HG03060 (cell line): ENCODE data around the gene HS3ST4.
"Not testable (repeated sequence)": the region's sequence is repeated elsewhere in the genome, so short reads cannot be mapped to it uniquely, and the experiment has no call there.

Source experiments
- ATAC-seq: cut with Tn5 transposase; IDR thresholded peaks from one replicate; pipeline ENCODE4 v1.9.1; 2021; ENCODE audit warnings: low read depth, moderate number of reproducible peaks; ENCODE audit not compliant: unreplicated experiment

Gene HS3ST4

DNA sequence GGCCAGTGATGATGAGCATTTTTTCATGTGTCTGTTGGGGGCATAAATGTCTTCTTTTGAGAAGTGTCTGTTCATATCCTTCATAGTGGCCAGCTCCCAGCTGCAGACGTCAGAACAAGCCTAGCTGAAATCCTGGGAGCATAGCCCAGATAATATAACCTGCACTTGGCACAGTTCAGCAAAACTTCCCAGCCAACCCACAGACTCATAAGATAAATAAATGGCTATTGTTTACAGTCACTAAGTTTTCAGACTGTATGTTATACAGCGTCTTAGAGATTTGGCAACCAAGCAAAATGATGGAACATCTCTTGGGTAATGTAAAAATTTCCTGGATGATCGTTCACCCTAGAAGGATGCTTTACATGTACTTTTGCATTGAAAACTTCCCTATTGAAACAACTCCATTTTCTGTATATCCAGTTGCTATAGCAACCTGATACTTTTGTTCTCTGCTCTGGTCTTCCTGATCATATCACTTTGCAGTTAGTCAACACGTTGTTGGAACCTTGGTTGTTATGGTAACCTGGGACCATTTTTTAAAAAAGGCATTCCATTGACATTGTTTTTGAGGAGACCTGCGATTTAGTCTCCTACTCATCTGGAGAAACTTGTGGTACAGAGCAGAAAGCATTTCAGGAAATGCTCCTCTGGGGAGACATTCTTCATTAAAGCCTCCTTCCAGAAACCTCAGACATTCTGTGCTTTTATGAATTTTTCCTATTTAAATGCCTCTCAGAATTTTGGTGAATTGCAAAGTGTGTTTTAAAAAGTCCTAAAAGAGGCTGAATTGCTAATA is 378.7 kb downstream of the HS3ST4 start:
- ATAC-seq: no peak

DNA sequence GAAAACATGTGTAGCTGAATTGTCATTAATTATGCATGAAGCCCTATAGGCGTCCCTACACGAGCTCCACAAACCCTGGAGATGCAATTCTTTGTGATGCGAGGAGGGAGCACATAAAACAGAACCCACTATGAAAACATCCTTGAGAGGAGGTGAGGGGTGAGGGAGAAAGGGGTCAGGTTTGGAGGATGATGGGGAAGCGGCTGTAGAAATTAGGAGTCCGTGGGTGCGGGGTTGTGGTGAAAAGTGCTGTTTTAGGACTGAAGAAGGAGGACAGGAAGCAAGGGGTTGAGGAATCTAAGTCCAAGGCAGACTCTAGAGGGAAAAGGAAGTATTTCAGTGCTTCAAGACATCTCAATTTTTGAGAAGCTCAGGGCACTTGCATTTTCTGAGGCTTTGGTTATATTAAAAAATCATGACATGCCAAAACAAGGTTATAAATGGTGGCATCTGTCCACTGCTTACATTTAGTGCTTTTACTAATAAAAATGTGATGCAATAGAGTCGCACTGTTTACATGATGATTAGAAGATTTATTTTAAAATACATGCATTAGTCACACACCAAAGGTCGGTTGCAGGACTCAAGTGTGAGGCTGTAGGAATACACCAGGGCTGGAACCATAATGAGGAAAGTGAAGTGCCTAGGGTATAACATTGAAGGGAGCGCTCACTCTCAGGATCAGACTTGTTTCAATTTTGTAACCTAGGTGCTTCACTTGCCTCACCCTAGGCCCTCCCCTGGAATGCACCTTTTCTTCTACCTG is 379.5 kb downstream of the HS3ST4 start:
- ATAC-seq: no peak

DNA sequence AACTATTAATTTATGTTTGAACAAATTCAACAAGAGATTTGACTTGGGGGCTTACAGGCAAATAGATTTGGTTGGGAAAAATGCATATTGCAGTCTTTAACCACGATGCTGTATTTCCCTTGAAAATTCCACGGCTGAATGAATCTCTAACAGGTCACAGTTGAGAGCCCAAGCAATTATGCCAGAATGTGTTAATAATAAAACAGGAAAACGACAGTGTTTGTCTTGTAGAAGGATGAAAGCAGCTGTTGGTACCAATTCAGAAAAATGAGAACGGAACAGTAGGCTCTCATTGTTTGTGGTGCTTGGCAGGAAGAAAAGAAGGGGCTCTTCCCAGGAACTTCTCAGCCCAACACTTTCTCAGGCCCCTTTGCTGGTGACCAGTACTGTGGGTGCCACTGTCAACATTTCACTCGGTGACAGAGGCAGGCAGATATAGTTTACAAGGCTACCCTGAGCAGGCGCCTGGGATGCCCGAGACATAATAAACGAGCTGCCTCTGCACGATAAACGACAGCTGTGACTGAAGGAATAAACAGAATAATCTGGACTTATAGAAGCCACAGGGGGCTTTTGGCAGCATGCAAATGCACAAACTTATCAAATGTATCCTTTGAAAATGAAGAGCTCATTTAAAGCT is 387.1 kb downstream of the HS3ST4 start:
- no peak for ATAC-seq

DNA sequence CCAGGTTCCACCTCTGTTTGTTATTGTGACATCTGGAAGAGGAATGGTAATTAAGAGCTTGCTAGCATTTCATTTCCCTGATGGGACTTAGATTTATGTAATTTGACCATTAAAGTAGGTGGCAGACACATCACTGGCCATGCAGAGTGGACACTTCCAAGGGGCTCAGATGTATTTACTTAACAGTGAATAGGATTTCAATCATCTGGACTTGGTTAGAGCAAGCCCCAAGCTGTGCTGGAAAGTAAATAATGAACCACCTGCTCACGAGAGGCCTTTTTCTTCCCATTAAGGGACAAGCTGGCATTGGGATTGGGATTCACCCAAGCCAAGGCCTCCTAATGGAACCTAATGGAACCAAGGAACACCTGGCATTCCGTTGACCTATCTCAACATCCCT is 395.3 kb downstream of the HS3ST4 start:
- ATAC-seq: no peak

DNA sequence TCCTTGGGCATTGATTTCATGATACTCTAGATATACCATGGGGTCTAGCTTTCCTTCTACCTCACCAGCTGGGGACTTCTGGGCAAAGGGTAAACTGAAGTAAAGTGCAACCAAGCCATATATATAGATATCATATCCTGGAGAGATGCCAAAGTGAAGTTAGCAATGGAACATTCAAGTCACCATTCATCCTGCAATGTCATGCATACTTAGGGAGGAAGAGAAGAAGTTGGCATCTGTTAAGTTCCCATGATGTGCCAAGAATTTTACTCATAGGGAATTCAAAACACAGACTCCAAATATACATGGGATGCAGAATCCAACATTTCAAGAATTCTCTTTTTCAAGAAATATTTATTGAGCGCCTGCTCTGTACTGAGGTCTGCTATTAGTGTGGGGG is 399.8 kb downstream of the HS3ST4 start:
- ATAC-seq: no peak

DNA sequence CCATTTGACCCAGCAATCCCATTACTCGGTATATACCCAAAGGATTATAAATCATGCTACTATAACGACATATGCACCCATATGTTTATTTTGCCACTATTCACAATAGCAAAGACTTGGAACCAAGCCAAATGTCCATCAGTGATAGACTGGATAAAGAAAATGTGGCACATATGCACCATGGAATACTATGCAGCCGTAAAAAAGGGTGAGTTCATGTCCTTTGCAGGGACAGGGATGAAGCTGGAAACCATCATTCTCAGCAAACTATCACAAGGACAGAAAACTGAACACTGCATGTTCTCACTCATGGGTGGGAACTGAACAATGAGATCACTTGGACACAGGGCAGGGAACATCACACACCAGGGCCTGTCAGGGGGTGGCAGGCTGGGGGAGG is 406.4 kb downstream of the HS3ST4 start:
- ATAC-seq: not testable (repeated sequence)

DNA sequence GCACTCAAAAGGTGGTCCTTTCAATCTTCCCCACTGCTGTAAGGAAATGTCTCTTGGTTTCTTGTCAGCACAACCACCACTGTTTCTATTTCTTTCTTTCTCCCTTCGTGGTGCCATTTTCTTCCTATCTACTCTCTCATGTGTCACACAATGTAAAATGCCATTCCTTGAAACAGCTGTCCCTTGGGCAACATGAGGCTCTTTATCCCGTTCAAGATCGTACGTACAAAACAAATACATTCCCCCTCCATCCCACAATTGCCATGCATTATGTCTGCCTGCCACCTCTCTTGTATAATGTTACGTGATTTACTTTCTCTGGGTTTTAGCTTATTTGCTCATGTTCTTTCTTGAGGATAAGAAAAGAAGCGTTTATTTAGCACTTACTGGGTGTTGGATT is 410.6 kb downstream of the HS3ST4 start:
- ATAC-seq: no peak

DNA sequence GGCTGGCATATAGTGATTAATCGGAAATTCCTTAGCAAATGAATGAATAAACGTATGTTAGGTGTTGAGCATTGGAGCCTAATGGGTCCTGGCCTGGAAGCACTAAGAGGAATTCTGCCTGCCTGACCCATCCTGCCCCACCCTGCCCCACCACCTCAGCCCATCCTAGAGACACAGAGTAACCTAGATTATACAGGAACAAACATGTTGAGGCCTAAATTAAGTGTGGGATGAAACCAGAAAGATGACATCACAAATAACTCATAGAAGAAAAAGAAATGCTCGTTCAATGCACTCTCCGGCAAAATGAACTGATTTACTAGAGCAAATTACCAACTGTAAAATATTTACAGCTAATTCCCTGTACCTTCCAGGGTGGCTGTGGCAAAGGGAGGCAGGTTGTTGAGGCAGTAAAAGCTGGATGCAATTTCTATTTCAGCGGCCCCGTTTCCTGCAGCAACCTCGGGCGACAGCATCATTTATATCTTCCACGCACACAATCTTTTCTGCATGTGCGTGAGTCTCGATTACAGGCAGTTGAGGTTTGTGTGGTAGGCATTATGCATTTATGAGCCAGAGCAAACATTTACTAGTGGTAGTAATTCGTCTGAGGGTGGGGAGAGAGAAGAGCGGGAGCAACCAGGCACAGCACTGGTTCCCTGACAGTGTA is 417.2 kb downstream of the HS3ST4 start:
- ATAC-seq: no peak

DNA sequence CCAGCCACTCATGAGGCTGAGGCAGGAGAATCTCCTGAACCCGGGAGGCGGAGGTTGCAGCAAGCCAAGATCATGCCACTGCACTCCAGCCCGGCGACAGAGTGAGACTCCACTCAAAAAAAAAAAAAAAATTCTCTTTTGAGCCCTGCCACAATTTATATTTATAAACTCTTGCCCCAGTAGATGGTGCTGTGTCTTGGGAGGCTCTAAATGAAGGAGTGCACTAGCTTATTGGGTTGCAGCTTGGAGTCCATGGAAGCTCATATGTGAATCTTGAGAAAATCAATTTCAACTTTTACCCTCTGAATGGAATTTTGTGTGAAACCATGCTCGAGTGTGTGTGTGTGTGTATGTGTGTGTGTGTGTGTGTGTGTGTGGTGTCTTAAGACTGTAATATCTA is 420.1 kb downstream of the HS3ST4 start:
- ATAC-seq: no peak

DNA sequence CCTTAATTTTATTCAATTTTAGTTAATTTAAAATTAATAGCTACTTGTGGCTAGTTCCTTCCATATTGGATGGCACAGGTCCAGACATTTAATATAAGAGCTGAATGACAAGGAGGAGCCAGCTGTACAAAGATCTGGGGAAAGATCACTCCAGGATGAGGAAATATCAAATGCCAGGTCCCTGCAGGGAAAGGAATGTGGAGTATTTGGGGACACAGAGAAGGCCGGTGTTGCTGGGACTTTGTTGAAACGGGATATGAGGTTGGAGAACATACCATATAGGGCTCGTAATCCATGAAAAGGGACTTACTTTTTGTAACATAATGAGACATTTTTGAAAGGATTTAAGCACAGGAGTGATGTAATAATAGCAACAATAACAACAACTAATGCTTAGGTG is 426.8 kb downstream of the HS3ST4 start:
- ATAC-seq: no peak

DNA sequence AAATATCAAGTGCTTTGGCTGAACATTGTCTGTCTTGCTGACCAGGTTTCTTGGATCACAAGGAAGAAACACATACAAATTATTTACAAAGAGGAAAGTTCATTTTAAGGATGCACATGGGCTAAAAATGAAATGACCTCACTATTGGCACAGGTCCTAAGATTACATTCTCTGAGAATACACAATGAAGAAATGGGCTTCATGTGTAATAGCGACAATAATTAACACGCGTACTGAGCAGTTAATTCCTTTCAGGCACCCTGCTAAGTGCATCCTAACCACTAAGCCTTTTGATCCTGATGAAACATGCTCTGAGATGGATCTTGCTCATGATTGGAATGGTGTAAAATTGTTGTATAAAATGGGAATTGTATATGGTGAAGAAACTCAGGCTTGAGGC is 429.0 kb downstream of the HS3ST4 start:
- no peak for ATAC-seq

DNA sequence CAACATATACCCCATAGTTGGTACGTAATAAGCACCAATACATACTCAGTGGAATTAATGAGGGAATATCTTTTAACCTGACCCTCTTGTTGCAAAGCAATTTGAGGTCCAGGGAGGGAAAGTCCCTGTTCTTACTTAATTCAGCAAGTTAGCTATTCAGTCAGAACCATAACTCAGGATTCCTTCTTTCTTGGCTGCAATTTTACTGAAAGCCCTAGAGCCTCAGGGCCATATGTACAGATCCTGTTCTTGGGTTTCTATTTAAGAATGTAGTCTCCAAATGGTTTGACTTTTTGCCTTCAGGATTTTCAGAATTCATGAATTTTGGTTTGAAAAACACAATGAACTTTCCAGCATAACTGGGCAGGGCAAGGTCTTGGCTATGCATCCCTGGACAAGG is 436.5 kb downstream of the HS3ST4 start:
- ATAC-seq: no peak

DNA sequence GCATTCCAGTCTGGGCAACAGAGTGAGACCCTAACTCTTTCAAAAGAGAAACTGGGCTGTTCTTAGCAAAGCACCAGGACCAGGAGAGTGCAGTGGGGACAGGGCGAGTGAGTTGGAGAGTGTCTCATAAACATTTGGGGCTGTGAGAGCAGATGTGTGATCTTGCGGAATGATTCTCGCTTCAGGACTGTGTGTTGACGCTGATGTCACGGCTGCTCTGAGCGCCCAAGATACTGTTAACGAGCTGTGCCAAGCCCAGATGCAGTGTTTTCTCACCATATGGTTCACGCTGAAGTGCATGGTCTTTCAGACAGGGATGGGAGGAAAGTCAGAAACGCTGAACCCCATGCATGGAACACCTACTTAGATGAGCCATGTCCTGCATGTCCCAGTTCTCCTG is 438.2 kb downstream of the HS3ST4 start:
- no peak for ATAC-seq

DNA sequence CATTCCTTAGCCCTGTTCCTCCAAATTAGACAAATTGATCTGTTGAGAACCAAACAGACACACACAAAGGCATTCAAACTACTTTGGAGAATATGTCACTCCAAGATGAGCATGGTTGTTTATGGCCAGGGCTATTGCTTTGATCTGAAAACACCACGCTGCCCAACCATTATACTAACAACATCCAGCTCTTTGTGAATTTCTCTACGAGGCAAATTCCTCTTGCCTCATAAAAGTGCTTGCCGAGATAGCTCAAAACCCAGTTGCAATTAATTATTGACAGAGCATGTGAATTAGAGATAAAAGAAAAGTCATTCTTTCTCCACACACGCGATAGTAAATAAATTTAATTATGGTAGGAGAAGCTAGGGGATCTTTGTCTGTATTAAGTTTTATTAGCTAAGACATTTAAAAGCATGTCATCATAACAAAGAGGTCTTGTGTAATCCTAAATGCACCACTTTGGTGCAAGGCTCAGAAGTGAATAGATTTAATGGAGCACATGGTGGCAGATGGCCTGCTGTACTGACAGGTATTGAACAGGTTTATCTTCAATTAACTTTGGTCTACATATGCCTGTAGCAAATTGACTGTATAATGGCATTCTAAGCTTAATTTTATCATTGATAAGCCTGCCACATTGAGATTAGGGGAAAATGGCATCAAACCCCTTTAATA is 441.8 kb downstream of the HS3ST4 start:
- ATAC-seq: no peak

DNA sequence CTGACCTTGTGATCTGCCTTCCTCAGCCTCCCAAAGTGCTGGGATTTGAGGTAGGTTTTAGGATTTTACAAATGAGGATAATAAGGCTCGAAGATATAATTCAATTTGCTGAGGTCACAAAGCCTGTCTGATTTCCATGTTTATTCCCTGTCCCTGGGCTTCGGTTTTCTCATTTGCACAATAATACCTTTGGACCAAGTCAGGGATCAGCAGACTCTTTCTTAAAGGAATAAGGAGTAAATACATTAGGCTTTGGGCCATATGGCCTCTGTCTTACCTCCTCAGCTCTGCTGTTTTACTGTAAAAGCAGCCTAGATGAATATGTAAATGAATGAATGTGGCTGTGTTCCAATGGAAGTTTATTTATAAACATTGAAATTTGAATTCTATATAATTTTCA is 442.8 kb downstream of the HS3ST4 start:
- ATAC-seq: no peak

DNA sequence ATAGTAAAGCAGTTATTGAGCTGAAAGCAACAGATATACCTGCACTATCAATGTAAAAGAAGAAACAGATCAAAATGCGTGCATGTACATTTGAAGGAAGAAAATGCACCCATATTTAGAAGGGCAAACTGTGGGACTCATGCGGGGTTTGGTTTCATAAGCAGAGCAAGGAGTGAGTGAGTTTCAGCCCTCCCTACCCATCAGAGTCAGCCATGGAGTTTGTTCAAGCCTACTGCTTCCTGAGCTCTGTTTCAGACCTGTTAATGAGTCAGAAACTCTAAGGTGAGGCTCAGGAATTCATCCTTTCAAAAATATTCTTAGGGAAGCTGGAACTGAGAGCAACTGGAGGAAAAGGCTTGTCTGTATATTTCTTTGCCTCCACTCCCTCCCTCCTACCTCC is 446.2 kb downstream of the HS3ST4 start:
- ATAC-seq: no peak

DNA sequence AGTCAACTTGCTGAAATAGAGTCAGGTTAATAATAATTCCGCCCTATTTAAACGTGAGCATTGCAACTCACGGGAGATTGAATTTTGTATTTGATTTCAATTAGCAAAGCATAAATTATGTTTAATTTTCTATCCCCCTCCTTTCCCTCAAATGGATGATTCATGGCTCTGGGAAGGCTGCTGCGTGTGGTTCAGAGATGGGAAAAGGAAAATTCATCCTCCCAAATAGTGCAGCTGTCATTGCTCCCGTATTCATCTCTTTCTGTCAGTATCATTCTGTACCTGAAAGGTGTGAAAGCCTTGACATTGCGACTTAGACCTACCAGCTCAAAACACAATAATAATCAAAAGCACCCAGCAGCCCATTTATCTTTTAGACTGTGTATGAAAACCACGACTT is 447.3 kb downstream of the HS3ST4 start:
- no peak for ATAC-seq

DNA sequence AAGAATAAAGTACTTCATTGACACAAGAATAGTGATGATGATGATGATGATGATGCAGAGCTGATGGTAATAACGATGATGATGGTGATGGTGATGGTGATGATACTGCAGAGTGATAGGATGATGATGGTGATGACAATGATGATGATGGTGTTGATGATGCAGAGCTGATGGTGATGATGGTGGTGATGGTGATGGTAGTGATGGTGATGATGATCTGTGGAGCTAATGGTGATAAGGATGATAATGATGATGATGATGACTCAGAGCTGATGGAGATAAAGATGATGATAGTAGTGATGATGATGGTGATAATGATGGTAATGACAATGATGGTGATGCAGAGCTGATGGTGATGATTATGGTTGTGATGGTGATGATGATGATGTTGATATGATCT is 448.1 kb downstream of the HS3ST4 start:
- no peak for ATAC-seq

DNA sequence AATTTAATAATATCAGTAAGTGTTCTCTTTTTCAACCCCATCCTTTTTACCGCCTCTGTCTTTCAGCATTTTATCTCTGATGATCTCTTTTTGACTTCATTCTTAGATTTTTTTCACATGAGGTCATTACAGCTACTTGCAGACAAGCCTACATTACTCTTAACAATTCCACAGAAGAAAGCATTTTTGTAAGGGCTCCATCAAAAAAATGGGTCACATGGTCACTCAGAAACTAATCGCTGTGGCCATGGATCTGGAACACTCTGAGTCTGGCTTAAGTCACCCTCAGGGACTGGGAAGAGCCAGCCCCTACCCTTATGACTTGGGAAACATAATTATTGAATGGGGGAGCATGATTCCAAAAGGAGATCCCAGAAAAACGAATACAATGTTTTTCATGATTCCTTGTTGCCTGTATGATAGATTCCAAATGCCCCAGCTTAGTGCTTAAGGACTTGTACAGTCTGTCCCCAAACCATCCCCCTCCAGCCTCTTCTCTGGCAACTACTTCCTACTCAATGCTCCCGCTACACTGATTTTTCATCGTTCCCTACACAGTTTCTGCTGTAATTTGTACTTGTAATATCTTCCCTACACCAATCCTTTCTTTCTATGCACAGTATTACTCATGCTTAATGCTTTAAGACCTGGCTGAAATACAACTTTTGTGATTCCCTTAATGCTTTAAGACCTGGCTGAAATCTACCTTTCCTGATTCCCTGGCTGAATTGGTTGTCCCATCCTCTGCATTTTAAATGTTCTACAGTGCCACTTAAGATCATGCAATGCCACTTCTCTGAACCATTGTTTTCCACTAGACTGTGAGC is 457.8 kb downstream of the HS3ST4 start:
- no peak for ATAC-seq

DNA sequence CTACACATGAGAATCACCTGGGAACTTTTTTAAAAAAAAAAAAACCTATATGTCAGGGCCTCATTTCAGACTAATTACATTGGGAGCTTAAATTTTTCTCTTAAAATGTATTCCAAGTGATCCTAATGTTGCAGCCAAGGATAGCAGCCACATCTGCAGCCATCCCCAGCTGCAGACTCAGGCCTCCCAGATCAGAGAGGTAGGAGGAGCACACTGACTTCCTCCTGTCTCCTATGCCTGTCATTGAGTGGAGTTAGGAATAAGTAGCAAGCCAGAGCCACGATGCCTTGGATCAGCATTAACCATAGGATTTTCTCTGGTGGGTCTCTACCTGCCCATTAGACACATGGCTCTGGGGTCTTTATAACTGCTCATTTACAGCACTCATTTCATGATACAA is 463.5 kb downstream of the HS3ST4 start:
- ATAC-seq: no peak
